Measurements from ENCODE around the gene PTGES2.
A peak's percentile ranks its signal among the peaks of the same experiment; 100 is the strongest.

The PTGES2 gene

GRCh38 chr9:128127568-128127989 is at the start of gene PTGES2:
Gene PTGES2 (minus strand): TSS chr9:128127729. CDS start chr9:128127717, 12 bp downstream.
- DNase-seq (ENCODE audit: low spot score), result peak; percentile 90

GRCh38 chr9:128175726-128176125 is 48.2 kb upstream of the PTGES2 start:
- no peak for DNase-seq (ENCODE audit: low spot score)

- peak; percentile 61 for DNase-seq (ENCODE audit: low spot score)
Observed at GRCh38 chr9:128175102-128175563, 47.6 kb upstream of the PTGES2 start.

- no peak for DNase-seq (ENCODE audit: low spot score)
Observed at GRCh38 chr9:128174062-128174461, 46.5 kb upstream of the PTGES2 start.

GRCh38 chr9:128169925-128170324 is 42.4 kb upstream of the PTGES2 start:
- DNase-seq (ENCODE audit: low spot score), result no peak

- DNase-seq (ENCODE audit: low spot score), result no peak
Observed at GRCh38 chr9:128169492-128169891, 42.0 kb upstream of the PTGES2 start.

- DNase-seq (ENCODE audit: low spot score), result peak; percentile 42
Observed at GRCh38 chr9:128168731-128169308, 41.3 kb upstream of the PTGES2 start.

- DNase-seq (ENCODE audit: low spot score), result no peak
Observed at GRCh38 chr9:128167209-128167608, 39.7 kb upstream of the PTGES2 start.

- DNase-seq (ENCODE audit: low spot score), result no peak
Observed at GRCh38 chr9:128166169-128166568, 38.6 kb upstream of the PTGES2 start.

- DNase-seq (ENCODE audit: low spot score), result no peak
Observed at GRCh38 chr9:128164307-128164885, 36.9 kb upstream of the PTGES2 start.

- DNase-seq (ENCODE audit: low spot score), result no peak
Observed at GRCh38 chr9:128163523-128164306, 36.2 kb upstream of the PTGES2 start.

GRCh38 chr9:128163027-128163515 is 35.5 kb upstream of the PTGES2 start:
- DNase-seq (ENCODE audit: low spot score), result no peak

GRCh38 chr9:128162215-128163026 is 34.9 kb upstream of the PTGES2 start:
- peak; percentile 50 for DNase-seq (ENCODE audit: low spot score)

- no peak for DNase-seq (ENCODE audit: low spot score)
Observed at GRCh38 chr9:128161215-128161902, 33.8 kb upstream of the PTGES2 start.

- DNase-seq (ENCODE audit: low spot score), result peak; percentile 56
Observed at GRCh38 chr9:128160603-128160987, 33.1 kb upstream of the PTGES2 start.

- DNase-seq (ENCODE audit: low spot score), result peak; percentile 99
Observed at GRCh38 chr9:128159784-128160602, 32.5 kb upstream of the PTGES2 start, which contains the start of gene BBLN. Gene BBLN (plus strand): TSS chr9:128160265. CDS start chr9:128160408, 143 bp downstream.

GRCh38 chr9:128159522-128159783 is 31.9 kb upstream of the PTGES2 start:
- no peak for DNase-seq (ENCODE audit: low spot score)

GRCh38 chr9:128155736-128156500 is 28.4 kb upstream of the PTGES2 start:
- DNase-seq (ENCODE audit: low spot score), result no peak

- no peak for DNase-seq (ENCODE audit: low spot score)
Observed at GRCh38 chr9:128153947-128154695, 26.6 kb upstream of the PTGES2 start.
